MCF 10A (cell line): ENCODE data around the gene MED13L. TPM values are rescaled to one million over a fixed set of nuclear protein-coding genes. Genes with fewer than 3 reads are reported as not detected.

Experiments used
- BruUV-seq: library from RNA; stranded (reverse); fragments of 400-500 nt; replicated peaks from 2 replicates; lab custom pipeline; 2021; lab: Mats Ljungman, UMichigan
- CTCF ChIA-PET: fragments of 300-600 bp; sonication (Branson Sonifier 250); formaldehyde crosslinking; extraction: SDS; loops from one replicate; lab custom pipeline; 2021; ENCODE audit warnings: antibody characterized with exemption, inconsistent platforms; lab: Yijun Ruan, JAX
- POLR2A ChIA-PET: fragments of 300-600, 350-650 bp; sonication (Branson Sonifier 250); formaldehyde crosslinking; extraction: SDS; loops from one replicate; lab custom pipeline; 2020; ENCODE audit warnings: antibody characterized with exemption, inconsistent platforms; lab: Yijun Ruan, JAX
- DNase-seq: peaks from one replicate; pipeline ENCODE4 v3.0.0-alpha.2; 2018; ENCODE audit not compliant: unreplicated experiment
- H3K27ac Mint-ChIP-seq: one replicate; pipeline ENCODE4 v1.8.0; 2022; ENCODE audit warnings: mild to moderate bottlenecking, low read depth, mixed read lengths; ENCODE audit not compliant: unreplicated experiment
- H3K27me3 Mint-ChIP-seq: one replicate; pipeline ENCODE4 v1.8.0; 2022; ENCODE audit warnings: mixed read lengths; ENCODE audit not compliant: insufficient read depth, unreplicated experiment
- H3K36me3 Mint-ChIP-seq: one replicate; pipeline ENCODE4 v1.8.0; 2022; ENCODE audit warnings: mild to moderate bottlenecking, moderate library complexity, mixed read lengths; ENCODE audit not compliant: insufficient read depth, unreplicated experiment
- H3K4me1 Mint-ChIP-seq: one replicate; pipeline ENCODE4 v1.8.0; 2022; ENCODE audit warnings: mixed read lengths; ENCODE audit not compliant: insufficient read depth, unreplicated experiment
- H3K4me3 Mint-ChIP-seq: one replicate; pipeline ENCODE4 v1.8.0; 2022; ENCODE audit warnings: mild to moderate bottlenecking, moderate library complexity, mixed read lengths; ENCODE audit not compliant: unreplicated experiment
- H3K9me3 Mint-ChIP-seq: one replicate; pipeline ENCODE4 v1.8.0; 2022; ENCODE audit warnings: mixed read lengths; ENCODE audit not compliant: unreplicated experiment
- CTCF ChIP-seq: fragments of 200-600 bp; IDR thresholded peaks from one replicate; pipeline ENCODE4 v1.8.0; 2022; ENCODE audit warnings: antibody characterized with exemption, mild to moderate bottlenecking; ENCODE audit not compliant: unreplicated experiment
- intact Hi-C: fragments of 100-400 bp; cut with micrococcal nuclease; formaldehyde crosslinking; loops from 2 replicates; pipeline ENCODE4 v1.14.1; 2022
- total RNA-seq: library from RNA; stranded (reverse); gene quantifications from 2 replicates; pipeline ENCODE4 v1.2.3, GENCODE V29; 2022

The MED13L gene
- total RNA-seq, 1 experiment from 2014 or later = 91.6 TPM

DNA sequence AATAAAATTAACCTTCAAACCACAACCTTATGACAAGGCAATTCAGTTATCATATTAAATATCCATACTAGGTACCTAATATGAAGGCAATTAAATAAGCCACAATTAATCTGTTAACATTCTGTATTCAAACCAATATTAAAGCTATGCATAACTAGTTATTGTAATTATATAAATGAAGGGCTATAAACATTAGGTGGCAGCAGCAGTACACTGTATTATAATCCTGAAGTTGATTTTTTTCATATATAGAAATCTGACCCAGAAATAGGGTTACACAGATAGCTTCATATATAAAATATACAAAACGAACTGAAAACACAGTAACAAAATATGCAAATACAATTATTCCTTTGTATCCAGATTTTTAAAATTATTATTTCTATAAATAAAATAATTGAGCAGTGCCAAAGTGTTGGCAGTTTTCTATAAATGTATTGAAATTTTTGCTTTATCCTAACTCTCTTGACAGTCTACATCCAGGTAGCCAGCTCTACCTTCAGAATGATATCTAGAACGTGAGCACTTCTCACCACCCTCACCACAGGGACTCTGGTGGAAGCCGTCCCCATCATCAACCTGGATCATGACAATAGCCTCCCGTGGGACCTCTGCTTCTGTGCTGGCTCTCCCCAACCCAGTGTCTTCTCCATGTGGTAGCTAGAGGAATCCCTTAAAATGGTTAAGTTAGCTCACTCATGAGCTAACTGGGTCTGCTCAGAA, 136.2 kb downstream of the MED13L start:
- H3K4me1 Mint-ChIP-seq = peaks cover 53% of the 10 kb centered on the region
- intact Hi-C loops = loop anchor here (1.0 to 10.0 kb wide), 6 partner anchors 74 to 566 kb away; partner anchors contain the start of gene MED13L
- H3K9me3 Mint-ChIP-seq = no peaks in the 10 kb centered on the region
- BruUV-seq = no TSS peak
- ChIA-PET CTCF (interaction anchor here (0.6 to 4.1 kb wide), 25 partner anchors 8 to 1709 kb away, joined by 3 to 33 read pairs (median 3); no protein-coding TSS in a partner anchor), POLR2A (interaction anchor here (0.5 to 2.8 kb wide), 11 partner anchors 9 to 504 kb away, joined by 3 to 13 read pairs (median 4); no protein-coding TSS in a partner anchor)
- H3K27me3 Mint-ChIP-seq = no peaks in the 10 kb centered on the region
- no peak overlapping the region for H3K4me3 Mint-ChIP-seq
- DNase-seq = no peak
- peak overlapping the region; percentile 6 for H3K27ac Mint-ChIP-seq
- no peaks in the 10 kb centered on the region for H3K36me3 Mint-ChIP-seq
- peak; percentile 23 for TF ChIP-seq CTCF

GRCh38 chr12:116140529-116140928, 137.0 kb downstream of the MED13L start:
- Mint-ChIP-seq H3K9me3 (no peaks in the 10 kb centered on the region), H3K36me3 (no peaks in the 10 kb centered on the region), H3K4me3 (no peak overlapping the region), H3K4me1 (peaks cover 59% of the 10 kb centered on the region), H3K27ac (no peak overlapping the region), H3K27me3 (no peaks in the 10 kb centered on the region)
- no peak for DNase-seq
- intact Hi-C loops = loop anchor here (2.0 to 10.0 kb wide), 5 partner anchors 73 to 567 kb away; partner anchors contain the start of gene MED13L
- POLR2A ChIA-PET = interaction anchor here (0.6 to 1.3 kb wide), 7 partner anchors 24 to 505 kb away, joined by 3 to 5 read pairs (median 4); no protein-coding TSS in a partner anchor
- CTCF ChIA-PET = interaction anchor here (0.6 to 4.1 kb wide), 16 partner anchors 10 to 1709 kb away, joined by 3 to 33 read pairs (median 3); no protein-coding TSS in a partner anchor
- TF ChIP-seq CTCF = no peak
- no TSS peak for BruUV-seq

DNA sequence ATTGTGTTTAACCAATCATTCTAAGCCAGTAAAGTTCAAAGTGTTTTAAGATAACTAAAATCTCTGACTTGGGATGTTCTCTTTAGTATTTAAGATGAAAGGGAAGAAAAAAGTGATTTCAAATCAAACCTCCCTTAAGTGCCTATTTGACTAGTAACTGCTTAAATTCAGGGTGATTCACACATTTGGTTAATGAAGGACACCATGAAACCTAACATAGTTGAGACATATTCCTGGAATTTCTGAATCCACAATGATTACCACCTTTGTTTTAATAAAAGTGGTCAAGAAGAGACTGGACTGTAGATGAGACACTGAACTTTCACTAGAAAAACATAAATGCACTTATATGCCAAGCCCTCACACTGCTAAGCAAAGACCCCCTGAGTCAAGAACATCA, 138.7 kb downstream of the MED13L start:
- peaks cover 52% of the 10 kb centered on the region for H3K4me1 Mint-ChIP-seq

More for the DNA sequence above, 138.7 kb downstream of the MED13L start:
- CTCF ChIA-PET = interaction anchor here (0.6 to 1.7 kb wide), 2 partner anchors 25 to 97 kb away, joined by 3 to 8 read pairs; no protein-coding TSS in a partner anchor
- intact Hi-C loops = no loop called here
- Mint-ChIP-seq H3K27ac (no peak overlapping the region), H3K36me3 (no peaks in the 10 kb centered on the region), H3K27me3 (no peaks in the 10 kb centered on the region), H3K4me3 (no peak overlapping the region), H3K9me3 (no peaks in the 10 kb centered on the region)
- POLR2A ChIA-PET = interaction anchor here (1.4 to 2.5 kb wide), 2 partner anchors 9 to 26 kb away, joined by 3 to 8 read pairs; no protein-coding TSS in a partner anchor
- no peak for TF ChIP-seq CTCF
- DNase-seq = no peak
- BruUV-seq = no TSS peak
